ENCODE results near the gene ELK4.

- TF ChIP-seq CTCF (IDR thresholded peaks at IDR 0.05), result no peak
- no peak for TF ChIP-seq MAZ (IDR thresholded peaks at IDR 0.05; ENCODE audit: borderline replicate concordance, low read depth, low read length)
- no peak for TF ChIP-seq ZFP36 (IDR thresholded peaks at IDR 0.05; ENCODE audit: borderline replicate concordance, partially characterized antibody)
- TF ChIP-seq TP53 (CRISPR knock-in tag; IDR thresholded peaks at IDR 0.05), result no peak
- no peak for TF ChIP-seq RAD21 (conservative IDR thresholded peaks at IDR 0.05 in 1 of 2, IDR thresholded peaks at IDR 0.05 in 1 of 2)
- no peak for TF ChIP-seq HDAC2 (IDR thresholded peaks at IDR 0.05)
- no peak for TF ChIP-seq POLR2A (IDR thresholded peaks at IDR 0.05; ENCODE audit: low read length)
- TF ChIP-seq RCOR1 (IDR thresholded peaks at IDR 0.05; ENCODE audit: low read depth, low read length), result no peak
- no peak for TF ChIP-seq ZSCAN20 (CRISPR knock-in tag; IDR thresholded peaks at IDR 0.05)
- TF ChIP-seq, protein P1, sequence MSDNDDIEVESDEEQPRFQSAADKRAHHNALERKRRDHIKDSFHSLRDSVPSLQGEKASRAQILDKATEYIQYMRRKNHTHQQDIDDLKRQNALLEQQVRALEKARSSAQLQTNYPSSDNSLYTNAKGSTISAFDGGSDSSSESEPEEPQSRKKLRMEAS (IDR thresholded peaks at IDR 0.05), result no peak
These were observed 49.1 kb downstream of the ELK4 start for GRCh38 chr1:205582471-205583291.
